Activated CD8-positive, alpha-beta memory T cell treated with anti-CD3 and anti-CD28 coated beads for 4 hours (primary cell): ENCODE measurements around the gene C16orf95.
A peak's percentile ranks its signal among the peaks of the same experiment; 100 is the strongest.

Experiments used
- DNase-seq, 2 donors: peaks; one replicate each; pipeline ENCODE4 v3.0.0-alpha.2; 2020; ENCODE audit warnings: low read depth in 2 of 2

The C16orf95 gene

DNA sequence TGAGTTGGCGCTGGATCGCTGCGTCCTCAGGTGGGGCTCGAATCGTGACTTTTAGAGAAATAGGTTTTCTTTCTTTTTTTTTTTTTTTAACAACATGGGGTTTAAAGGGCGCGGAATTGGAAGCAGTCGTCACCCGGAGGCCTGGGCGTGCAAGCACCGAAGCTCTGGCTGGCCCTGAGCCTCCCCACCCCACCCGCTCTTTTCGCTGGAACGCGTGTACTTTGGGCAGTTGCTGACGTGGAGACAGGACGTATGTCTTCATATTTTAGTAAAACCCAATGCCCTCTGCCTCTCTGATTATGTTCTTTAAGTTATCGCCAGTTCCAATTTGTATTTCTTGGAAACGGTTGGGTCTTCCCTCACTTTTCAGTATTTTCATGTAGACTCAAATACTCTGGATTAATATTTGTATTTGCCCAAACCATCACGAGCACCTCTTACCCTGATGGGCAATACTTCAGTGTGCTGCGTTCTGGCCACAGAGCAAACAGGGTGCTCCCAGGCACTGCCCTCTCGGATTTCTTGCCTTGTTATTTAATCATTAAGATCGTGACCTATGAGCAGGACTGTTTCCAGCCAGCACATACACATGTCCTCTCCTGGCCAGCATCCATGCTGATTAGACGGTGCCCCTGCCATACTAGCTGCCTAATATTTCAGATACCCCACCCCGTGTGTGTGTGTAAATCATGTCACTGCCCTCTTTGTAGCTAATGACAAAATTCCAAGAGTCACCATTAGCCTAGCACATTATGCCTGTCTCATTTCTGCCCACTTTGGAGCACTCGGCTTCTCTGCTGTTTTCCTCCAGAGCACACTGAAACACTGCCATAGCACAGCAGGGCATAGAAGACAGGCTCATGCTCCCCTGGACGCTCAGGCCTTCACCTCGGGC, 805 bp upstream of the C16orf95 start:
- peak in 1 of 2 donors; percentile 2 for DNase-seq

DNA sequence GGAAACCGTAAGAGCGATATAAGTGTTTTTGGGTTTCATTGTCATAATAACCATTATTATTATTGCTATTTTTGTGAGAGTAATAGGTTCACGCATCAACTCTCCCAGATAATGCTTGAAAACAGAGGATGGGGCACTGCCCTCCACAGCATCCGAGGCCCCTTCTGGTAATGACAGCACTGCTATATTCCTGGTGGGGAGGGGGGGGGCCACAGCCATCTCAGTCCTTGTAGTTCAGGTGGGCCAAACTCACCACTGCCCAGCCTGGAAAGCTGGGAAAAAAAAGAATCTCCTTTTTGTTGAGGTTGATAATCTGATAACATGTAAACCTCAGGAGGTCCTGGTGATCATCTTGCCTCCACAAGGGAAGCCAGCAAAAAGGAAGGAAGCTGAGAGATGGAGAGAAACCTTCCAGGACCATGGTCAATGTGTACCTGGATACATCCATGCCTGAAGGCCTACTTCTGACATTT, 706 bp downstream of the C16orf95 start:
- no peak for DNase-seq

GRCh38 chr16:87314990-87315420, 2.2 kb downstream of the C16orf95 start:
- DNase-seq, result no peak

DNA sequence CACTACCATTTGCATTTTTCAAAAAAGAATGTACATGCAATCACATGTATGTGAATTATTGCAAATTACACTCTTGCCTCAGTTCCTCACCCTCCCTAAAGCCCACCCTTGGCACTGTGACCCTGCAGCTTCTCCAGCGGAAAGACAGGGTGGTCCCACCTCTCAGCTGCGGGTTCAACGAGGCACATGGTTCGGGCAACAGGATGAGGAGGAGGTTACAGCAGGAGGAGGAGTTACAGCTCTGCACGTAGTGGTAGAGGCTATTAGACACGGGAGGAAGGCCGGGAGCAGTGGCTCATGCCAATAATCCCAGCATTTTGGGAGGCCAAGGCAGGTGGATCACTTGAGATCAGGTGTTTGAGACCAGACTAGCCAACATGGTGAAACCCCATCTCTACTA, 5.2 kb downstream of the C16orf95 start:
- DNase-seq, result no peak

GRCh38 chr16:87311387-87311786, 5.8 kb downstream of the C16orf95 start:
- DNase-seq, result no peak

DNA sequence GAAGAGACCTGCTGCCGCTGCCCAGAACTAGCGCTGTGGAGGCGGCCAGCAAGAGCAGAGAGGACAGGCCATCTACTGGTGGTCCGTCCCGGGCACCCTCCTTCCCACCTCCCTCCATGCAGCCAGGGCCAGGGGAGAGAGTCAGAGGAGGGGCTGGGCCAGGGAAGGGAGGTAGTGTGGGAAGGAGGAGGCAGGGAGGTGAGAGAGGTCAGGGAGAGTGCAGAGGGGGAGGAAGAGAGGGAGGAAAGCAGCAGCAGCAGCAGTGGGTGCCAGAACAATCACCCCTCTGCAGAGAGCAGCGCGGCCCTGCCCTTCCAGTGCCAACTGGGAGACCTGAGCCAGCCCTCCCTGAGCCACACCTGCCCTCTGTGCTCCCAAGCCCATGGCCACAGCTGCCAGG, 6.6 kb downstream of the C16orf95 start:
- DNase-seq, result no peak

- DNase-seq, result no peak
Measured at GRCh38 chr16:87309620-87310525, 7.3 kb downstream of the C16orf95 start.

DNA sequence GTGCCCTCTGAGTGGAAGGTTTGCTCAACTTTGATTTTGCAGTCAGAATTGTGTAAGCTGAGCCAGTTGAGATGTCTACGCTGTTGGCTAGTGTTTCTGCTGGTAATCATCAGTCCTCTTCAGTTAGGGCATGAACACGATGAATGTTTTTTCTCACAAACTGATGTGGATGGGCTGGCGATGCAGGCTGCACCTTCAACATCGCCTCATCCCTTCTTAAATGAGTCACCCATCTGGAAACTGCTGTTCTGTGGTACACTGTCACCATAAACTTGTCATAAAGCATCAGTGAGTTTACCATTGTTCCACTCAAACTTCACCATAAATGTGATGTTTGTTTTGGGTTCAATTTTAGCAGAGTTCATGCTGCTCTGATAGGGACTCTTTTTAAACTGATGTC, 8.4 kb downstream of the C16orf95 start:
- DNase-seq, result no peak

GRCh38 chr16:87306516-87306915, 10.7 kb downstream of the C16orf95 start:
- DNase-seq, result no peak

DNA sequence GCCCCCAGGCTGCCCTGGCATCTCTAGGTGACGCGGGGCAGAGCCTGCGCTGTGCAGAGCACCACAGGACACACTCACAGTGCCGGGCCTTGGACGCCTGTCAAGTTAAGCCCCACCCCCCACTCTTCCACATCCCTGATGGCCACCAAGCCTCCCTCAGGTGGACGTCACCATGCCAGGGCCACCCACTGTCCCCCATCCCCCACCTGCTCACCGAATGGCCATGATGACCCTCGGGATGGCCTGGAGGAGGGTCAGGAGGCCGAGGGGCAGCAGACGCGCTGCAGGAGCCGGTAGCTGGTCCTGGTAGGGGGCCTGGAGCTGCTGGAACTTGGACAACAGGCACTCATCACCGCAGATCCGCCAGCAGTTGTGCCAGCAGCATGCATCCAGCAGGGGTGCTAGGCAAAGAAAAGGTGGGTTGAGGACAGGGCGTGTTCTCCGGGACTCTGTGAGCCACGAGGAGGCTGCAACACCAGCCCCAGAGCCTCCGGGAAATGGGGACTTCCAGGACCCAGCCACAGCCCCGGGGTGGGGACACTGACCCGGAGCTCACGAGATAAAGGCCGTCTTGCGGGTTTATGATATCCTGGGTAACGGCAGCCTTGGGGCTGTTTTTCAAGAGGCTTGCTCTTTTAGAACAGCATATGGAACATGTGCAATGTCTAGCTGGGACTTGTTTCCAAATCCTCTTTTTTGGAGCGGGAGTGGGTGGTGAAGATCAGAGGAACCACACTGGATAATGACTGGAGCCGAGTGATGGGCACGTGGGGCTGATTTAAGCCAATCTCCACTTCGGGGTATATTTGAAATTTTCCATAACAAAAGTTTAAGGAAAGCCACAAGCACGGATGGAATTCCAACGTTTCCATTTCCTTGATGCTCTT, 11.4 kb downstream of the C16orf95 start:
- DNase-seq, result no peak

- no peak for DNase-seq
Measured at GRCh38 chr16:87304951-87305350, 12.2 kb downstream of the C16orf95 start.

- DNase-seq, result no peak
Measured at GRCh38 chr16:87303962-87304521, 13.2 kb downstream of the C16orf95 start.

DNA sequence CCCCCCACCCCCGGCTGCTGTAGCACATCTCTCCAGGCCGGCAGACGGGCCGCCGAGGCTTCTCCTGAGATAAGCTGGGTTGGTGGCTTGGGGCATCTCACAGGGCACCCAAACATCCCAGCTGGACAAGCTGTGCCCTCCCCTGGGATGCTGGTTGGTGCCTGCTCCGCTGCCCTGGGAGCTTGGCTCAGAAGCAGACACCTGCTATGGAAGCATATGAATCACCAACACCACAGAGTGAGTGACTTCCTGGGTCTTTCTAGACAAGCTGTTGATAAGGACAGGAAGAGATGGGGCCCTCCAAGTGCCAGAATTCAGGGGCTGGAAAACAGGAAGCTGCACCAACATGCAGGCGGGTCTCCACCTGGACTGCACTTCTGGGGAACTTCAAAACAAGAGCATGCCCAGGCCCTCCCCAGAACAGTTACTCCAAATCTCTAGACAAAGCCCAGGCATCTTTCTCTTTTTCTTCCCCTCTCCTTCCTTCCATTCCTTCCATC, 13.7 kb downstream of the C16orf95 start:
- no peak for DNase-seq

- DNase-seq, result no peak
Measured at GRCh38 chr16:87298857-87299465, 18.2 kb downstream of the C16orf95 start.

- DNase-seq, result no peak
Measured at GRCh38 chr16:87297918-87298631, 19.1 kb downstream of the C16orf95 start.

DNA sequence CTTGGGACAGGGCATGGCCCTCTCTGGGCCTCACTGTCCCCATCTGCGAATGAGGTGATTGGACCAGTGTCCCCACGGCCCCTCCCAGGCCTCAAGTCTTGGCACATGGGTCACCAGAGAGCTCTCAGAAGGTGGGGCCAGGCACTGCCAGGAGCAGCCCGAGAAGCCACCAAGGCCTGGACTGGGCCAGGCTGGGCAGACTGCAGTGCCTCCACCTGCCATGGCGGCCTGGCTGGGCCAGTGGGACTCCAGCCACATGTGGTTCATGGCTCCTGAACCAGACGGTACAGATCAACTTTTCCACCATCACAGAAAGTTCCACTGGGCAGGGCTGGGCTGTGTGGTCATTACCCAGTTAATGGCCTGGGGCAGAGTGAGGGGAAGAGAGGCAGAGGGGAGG, 19.8 kb downstream of the C16orf95 start:
- no peak for DNase-seq

DNA sequence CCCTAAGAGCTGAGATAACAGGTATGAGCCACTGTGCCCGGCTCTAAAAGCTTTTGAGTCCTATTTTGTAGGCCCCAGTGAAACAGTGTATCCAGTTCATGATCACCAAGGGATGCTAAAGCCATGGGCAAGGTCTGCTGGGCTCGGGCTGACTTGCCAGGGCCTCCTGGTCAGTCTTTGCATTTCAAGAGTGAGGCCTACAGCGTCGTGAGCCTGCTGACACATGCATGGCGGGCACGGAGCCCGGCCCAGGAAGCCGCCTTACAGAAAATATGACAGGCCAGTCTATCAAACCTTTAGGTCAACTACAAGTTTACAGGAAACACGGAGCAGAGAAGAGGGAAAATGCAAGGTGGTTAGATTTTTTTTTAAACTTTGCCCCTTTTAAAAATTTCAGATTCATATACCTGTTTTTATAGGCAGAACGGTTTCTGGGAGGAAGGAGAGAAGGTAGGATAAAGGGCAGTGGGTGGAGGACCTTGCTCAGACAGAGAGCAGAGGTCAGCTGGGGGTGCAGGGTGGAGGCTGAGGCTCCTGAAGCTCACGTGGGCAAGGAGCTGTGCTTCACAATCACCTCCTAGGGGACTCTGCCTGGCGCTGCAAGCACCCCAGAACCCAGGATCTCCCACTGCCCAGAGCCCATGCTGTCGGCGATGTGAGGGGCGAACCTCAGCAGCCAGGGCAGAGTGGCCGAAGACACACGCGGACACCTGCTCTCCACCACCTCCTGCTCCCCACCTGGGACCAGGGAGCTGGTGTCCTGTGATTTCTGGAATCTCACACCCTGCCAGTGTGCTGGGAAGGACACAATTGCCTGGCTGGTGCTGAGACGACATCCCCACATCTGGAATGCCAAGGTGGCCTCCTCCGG, 21.3 kb downstream of the C16orf95 start:
- no peak for DNase-seq

GRCh38 chr16:87295259-87295658, 21.9 kb downstream of the C16orf95 start:
- DNase-seq, result no peak

GRCh38 chr16:87293990-87294389, 23.2 kb downstream of the C16orf95 start:
- DNase-seq, result no peak
